Activated CD4-positive, alpha-beta T cell treated with anti-CD3 and anti-CD28 coated beads, Interleukin-2, amount 10 ng/mL, durations not matched to agents 7 days and 5 days (primary cell): ENCODE measurements around the gene CRACDL. TPM values are rescaled to one million over a fixed set of nuclear protein-coding genes. Genes with fewer than 3 reads are reported as not detected.

Source experiments
- CTCF ChIA-PET: fragments of 350-600 bp; sonication (Branson Sonifier 250); formaldehyde crosslinking; loops from one replicate; lab custom pipeline; 2021; ENCODE audit warnings: antibody characterized with exemption; lab: Charles Lee
- POLR2A ChIA-PET: fragments of 350-600 bp; sonication (Branson Sonifier 250); formaldehyde crosslinking; loops from one replicate; lab custom pipeline; 2021; ENCODE audit warnings: antibody characterized with exemption; lab: Charles Lee
- DNase-seq: peaks from one replicate; pipeline ENCODE4 v3.0.0-alpha.2; 2020
- H3K27ac Mint-ChIP-seq: one replicate; pipeline ENCODE4 v1.8.0; 2021; ENCODE audit warnings: mild to moderate bottlenecking, moderate library complexity, mixed read lengths
- H3K27me3 Mint-ChIP-seq: one replicate; pipeline ENCODE4 v1.8.0; 2021; ENCODE audit warnings: mixed read lengths
- H3K36me3 Mint-ChIP-seq: one replicate; pipeline ENCODE4 v1.8.0; 2021; ENCODE audit warnings: low read depth, mixed read lengths
- H3K4me1 Mint-ChIP-seq: one replicate; pipeline ENCODE4 v1.8.0; 2021; ENCODE audit warnings: mixed read lengths
- H3K4me3 Mint-ChIP-seq: one replicate; pipeline ENCODE4 v1.8.0; 2021; ENCODE audit warnings: mild to moderate bottlenecking, moderate library complexity, mixed read lengths
- H3K9me3 Mint-ChIP-seq: one replicate; pipeline ENCODE4 v1.8.0; 2021; ENCODE audit warnings: mixed read lengths
- total RNA-seq, 2 experiments: library from RNA; stranded (reverse); gene quantifications; one replicate each; pipeline ENCODE4 v1.2.3, GENCODE V29; 2021

Gene CRACDL
- total RNA-seq, 2 experiments from 2014 or later, result 0.19 to 0.22 TPM

DNA sequence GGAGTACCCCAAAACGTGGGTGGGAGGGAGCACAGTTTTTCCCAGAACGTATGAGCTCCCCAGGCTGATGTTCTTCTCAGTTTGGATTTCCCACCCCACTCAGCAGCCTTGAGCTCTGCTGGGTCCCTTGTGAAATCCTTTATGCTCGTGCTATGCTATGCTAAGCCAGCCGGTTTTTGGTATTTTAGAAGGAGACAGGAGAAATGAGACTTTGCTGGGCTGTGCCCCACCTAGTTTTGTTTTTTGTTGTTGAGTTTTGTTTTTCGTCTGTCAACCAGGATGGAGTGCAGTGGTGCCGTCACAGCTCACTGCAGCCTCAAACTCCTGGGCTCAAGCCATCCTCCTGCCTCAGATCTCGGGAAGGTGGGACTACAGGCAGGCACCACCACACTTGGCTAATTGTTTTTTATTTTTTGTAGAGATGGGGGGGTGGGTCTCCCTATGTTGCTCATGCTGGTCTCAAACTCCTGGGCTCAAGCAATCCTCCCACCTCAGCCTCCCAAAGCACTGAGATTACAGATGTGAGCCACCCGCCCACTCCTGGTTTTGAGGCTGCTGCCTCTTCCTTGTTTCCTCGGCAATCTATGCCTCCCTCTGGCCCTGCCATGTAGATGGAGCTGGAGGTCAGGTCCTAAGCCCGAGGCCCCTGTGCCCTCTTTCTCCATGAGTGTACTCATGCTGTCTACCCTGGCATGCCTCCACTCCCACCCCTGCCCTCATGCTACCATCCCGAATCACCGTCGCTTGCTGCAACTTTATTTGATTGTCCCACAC lies 187.5 kb downstream of the CRACDL start:
- H3K27ac Mint-ChIP-seq, result no peak overlapping the region
- H3K9me3 Mint-ChIP-seq, result peaks cover 21% of the 10 kb centered on the region
- H3K27me3 Mint-ChIP-seq, result no peaks in the 10 kb centered on the region
- CTCF ChIA-PET, result interaction anchor here (1.0 to 3.2 kb wide), 6 partner anchors 9 to 36 kb away, joined by 3 to 8 read pairs (median 4); no protein-coding TSS in a partner anchor
- peaks cover 16% of the 10 kb centered on the region for H3K36me3 Mint-ChIP-seq
- H3K4me1 Mint-ChIP-seq, result peaks cover 39% of the 10 kb centered on the region
- no peak overlapping the region for H3K4me3 Mint-ChIP-seq
- DNase-seq, result no peak
- POLR2A ChIA-PET, result no interaction called here

DNA sequence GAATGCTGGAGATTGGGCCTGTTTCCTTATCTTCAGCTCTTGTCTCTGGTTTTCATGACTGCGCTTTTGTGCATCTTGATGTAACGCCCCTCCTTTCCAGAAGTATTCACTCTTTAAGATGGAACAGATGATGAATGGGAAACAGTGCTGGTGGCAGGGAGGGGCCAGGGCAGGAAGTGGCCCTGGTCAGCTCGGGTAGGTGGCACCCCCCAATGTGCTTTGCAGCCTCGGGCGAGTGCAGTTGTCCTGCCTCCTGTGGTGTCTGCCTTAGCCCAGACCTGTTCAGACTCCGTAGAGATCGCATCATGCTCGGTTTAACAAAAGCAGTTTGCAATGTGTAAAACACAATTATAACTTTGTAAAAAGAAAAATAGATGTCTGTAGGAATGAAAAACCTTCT lies 188.1 kb downstream of the CRACDL start:
- ChIA-PET POLR2A (no interaction called here), CTCF (interaction anchor here (1.0 to 3.2 kb wide), 7 partner anchors 10 to 35 kb away, joined by 3 to 8 read pairs (median 4); no protein-coding TSS in a partner anchor)
- no peaks in the 10 kb centered on the region for H3K27me3 Mint-ChIP-seq
- H3K4me1 Mint-ChIP-seq, result peaks cover 41% of the 10 kb centered on the region
- peaks cover 17% of the 10 kb centered on the region for H3K36me3 Mint-ChIP-seq
- no peak overlapping the region for H3K4me3 Mint-ChIP-seq
- no peak for DNase-seq
- H3K9me3 Mint-ChIP-seq, result peaks cover 18% of the 10 kb centered on the region
- H3K27ac Mint-ChIP-seq, result no peak overlapping the region

DNA sequence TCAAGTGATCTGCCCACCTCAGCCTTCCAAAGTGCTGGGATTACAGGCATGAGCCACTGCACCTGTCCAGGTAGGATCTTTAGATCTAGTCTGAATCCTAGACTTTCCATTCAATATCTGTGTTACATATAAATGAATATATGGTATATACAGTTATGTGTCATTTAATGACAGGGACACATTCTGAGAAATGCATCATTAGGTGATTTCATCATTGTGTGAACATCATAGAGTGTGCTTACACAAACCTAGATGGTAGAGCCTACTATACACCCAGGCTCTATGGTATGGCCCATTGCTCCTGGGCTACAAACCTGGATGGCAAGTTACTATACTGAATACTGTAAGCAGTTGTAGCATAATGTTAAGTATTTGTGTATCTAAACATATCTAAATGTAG lies 189.6 kb downstream of the CRACDL start:
- CTCF ChIA-PET, result interaction anchor here (3.2 kb wide), 1 partner anchor 11 kb away, joined by 7 read pairs; no protein-coding TSS in a partner anchor
- H3K36me3 Mint-ChIP-seq, result peaks cover 21% of the 10 kb centered on the region
- no peaks in the 10 kb centered on the region for H3K27me3 Mint-ChIP-seq
- H3K9me3 Mint-ChIP-seq, result peaks cover 10% of the 10 kb centered on the region
- DNase-seq, result no peak
- no peak overlapping the region for H3K27ac Mint-ChIP-seq
- POLR2A ChIA-PET, result no interaction called here
- H3K4me3 Mint-ChIP-seq, result no peak overlapping the region
- H3K4me1 Mint-ChIP-seq, result peaks cover 47% of the 10 kb centered on the region

DNA sequence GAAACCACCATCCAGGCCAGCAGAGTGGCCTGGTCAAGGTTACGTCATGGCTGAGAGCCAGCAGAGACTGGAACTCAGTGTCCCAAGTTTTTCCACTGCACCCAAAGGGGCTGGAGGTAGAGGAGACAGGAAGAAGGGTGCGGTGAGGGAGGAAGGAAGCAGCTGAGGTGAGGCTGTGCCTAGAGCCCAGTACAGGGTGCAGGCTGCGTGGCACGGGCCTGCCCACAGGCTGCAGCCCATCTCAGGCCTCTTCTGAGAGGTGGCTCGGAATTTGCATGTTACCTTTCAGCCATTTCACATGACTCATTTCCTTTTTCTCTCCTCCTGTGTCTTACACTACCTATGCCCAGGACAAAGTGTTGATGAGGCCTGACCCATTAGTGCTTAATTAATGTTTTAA lies 191.4 kb downstream of the CRACDL start:
- Mint-ChIP-seq H3K27me3 (no peaks in the 10 kb centered on the region), H3K27ac (no peak overlapping the region), H3K4me1 (peaks cover 42% of the 10 kb centered on the region), H3K36me3 (peaks cover 15% of the 10 kb centered on the region), H3K9me3 (peaks cover 9% of the 10 kb centered on the region), H3K4me3 (no peak overlapping the region)
- DNase-seq, result no peak
- ChIA-PET POLR2A (no interaction called here), CTCF (interaction anchor here (1.0 to 1.5 kb wide), 4 partner anchors 10 to 19 kb away, joined by 3 to 4 read pairs (median 4); no protein-coding TSS in a partner anchor)

Other genes starting within 250 kb of the CRACDL start
- 100 to 1,000 TPM in 1 of 2 experiments, 10 to 100 TPM in 1; 93.9 to 109 TPM for gene MGAT4A, start 205.1 kb downstream of the CRACDL start, total RNA-seq
- gene C2orf15, start 205.5 kb upstream of the CRACDL start, total RNA-seq, result 1 to 10 TPM in 1 of 2 experiments, under 1 TPM in 1; 0.72 to 1.2 TPM
- 1 to 10 TPM; 6.6 to 8.1 TPM for gene TSGA10, start 218.7 kb upstream of the CRACDL start, total RNA-seq
- 1 to 10 TPM; 8.5 to 9.9 TPM for gene LIPT1, start 218.7 kb upstream of the CRACDL start, total RNA-seq
- 10 to 100 TPM; 59.2 to 68.0 TPM for gene MITD1, start 244.8 kb upstream of the CRACDL start, total RNA-seq
- 10 to 100 TPM; 22.6 to 23.9 TPM for gene MRPL30, start 245.0 kb upstream of the CRACDL start, total RNA-seq